SU-DHL-6 (cell line): ENCODE measurements around the gene FIBCD1.

Experiments
- H2AFZ ChIP-seq: fragments of 200-600 bp; sonication (generic); 2 replicates; pipeline ENCODE4 v1.6.1; 2014; ENCODE audit warnings: low read depth, mild to moderate bottlenecking, moderate library complexity, mixed read lengths, antibody characterized with exemption, low read length; ENCODE audit not compliant: severe bottlenecking
- H3F3A ChIP-seq: fragments of 200-600 bp; shearing (Covaris generic); 2 replicates; pipeline ENCODE4 v1.6.0; 2016; ENCODE audit warnings: antibody characterized with exemption, mild to moderate bottlenecking; ENCODE audit not compliant: insufficient read depth
- H3K27ac ChIP-seq: fragments of 200-600 bp; sonication (generic); 2 replicates; pipeline ENCODE4 v1.5.1; 2016; ENCODE audit warnings: low read depth, mild to moderate bottlenecking, low read length, moderate library complexity, mixed read lengths
- H3K27me3 ChIP-seq: fragments of 200-600 bp; sonication (generic), shearing (Covaris generic); 2 replicates; pipeline ENCODE4 v1.6.0; 2014; ENCODE audit warnings: mild to moderate bottlenecking, low read length
- H3K36me3 ChIP-seq: fragments of 200-600 bp; sonication (generic); 2 replicates; pipeline ENCODE4 v1.6.1; 2014; ENCODE audit warnings: mild to moderate bottlenecking, low read length, mixed read lengths
- H3K4me2 ChIP-seq: fragments of 300-600, 200-600 bp; shearing (Covaris generic), sonication (generic); 2 replicates; pipeline ENCODE4 v1.6.0; 2014; ENCODE audit warnings: low read length, low read depth, mild to moderate bottlenecking; ENCODE audit not compliant: poor library complexity, severe bottlenecking
- H3K4me3 ChIP-seq: fragments of 200-600 bp; sonication (generic); 2 replicates; pipeline ENCODE4 v1.5.1; 2014; ENCODE audit warnings: antibody characterized with exemption, low read length, mild to moderate bottlenecking, mixed read lengths; ENCODE audit not compliant: insufficient read depth, poor library complexity, severe bottlenecking
- H3K79me2 ChIP-seq: fragments of 200-600 bp; sonication (generic); 2 replicates; pipeline ENCODE4 v1.6.1; 2014; ENCODE audit warnings: mild to moderate bottlenecking, low read length, moderate library complexity; ENCODE audit not compliant: insufficient read depth
- H3K9ac ChIP-seq: fragments of 200-600 bp; sonication (generic); 2 replicates; pipeline ENCODE4 v1.7.0; 2014; ENCODE audit warnings: mild to moderate bottlenecking, low read length
- H3K9me2 ChIP-seq: fragments of 200-600 bp; sonication (generic); replicated peaks from 2 replicates; pipeline ENCODE4 v1.6.1; 2014; ENCODE audit warnings: low read length; ENCODE audit not compliant: insufficient read depth
- H3K9me3 ChIP-seq: fragments of 200-600 bp; sonication (generic); 2 replicates; pipeline ENCODE4 v1.6.1; 2014; ENCODE audit warnings: low read length, mixed read lengths; ENCODE audit not compliant: insufficient read depth
- H4K20me1 ChIP-seq: fragments of 200-600 bp; sonication (generic); 2 replicates; pipeline ENCODE4 v1.6.1; 2014; ENCODE audit warnings: low read depth, mild to moderate bottlenecking, antibody characterized with exemption, low read length, moderate library complexity, mixed read lengths
- CTCF ChIP-seq: fragments of 200-600 bp; sonication (generic); IDR thresholded peaks from one replicate; pipeline ENCODE4 v1.5.1; 2017; ENCODE audit warnings: antibody characterized with exemption, mild to moderate bottlenecking, low read length, moderate library complexity; ENCODE audit not compliant: insufficient read depth, poor library complexity, severe bottlenecking
- EZH2phosphoT487 ChIP-seq: fragments of 200-600 bp; sonication (generic), shearing (Covaris generic); conservative IDR thresholded peaks from 2 replicates; pipeline ENCODE4 v1.6.1; 2018; ENCODE audit warnings: mild to moderate bottlenecking, antibody characterized with exemption, low read length, moderate library complexity, mixed read lengths

FIBCD1 gene

GRCh38 chr9:130920233-130920632, 18.8 kb downstream of the FIBCD1 start:
- H3K27ac ChIP-seq: no peak overlapping the region
- no peak overlapping the region for H2AFZ ChIP-seq
- TF ChIP-seq CTCF: no peak
- TF ChIP-seq EZH2phosphoT487: no peak
- no peaks in the 10 kb centered on the region for H3K27me3 ChIP-seq
- H3K9ac ChIP-seq: no peak overlapping the region
- H3K36me3 ChIP-seq: no peaks in the 10 kb centered on the region
- no peak overlapping the region for H3K4me3 ChIP-seq
- no peaks in the 10 kb centered on the region for H3F3A ChIP-seq
- no peaks in the 10 kb centered on the region for H3K79me2 ChIP-seq
- H4K20me1 ChIP-seq: no peaks in the 10 kb centered on the region; the same call in 1 of the 2 replicates
- no peaks in the 10 kb centered on the region for H3K9me2 ChIP-seq
- no peak overlapping the region for H3K4me2 ChIP-seq
- H3K9me3 ChIP-seq: no peaks in the 10 kb centered on the region

GRCh38 chr9:130919559-130920145, 19.4 kb downstream of the FIBCD1 start:
- TF ChIP-seq EZH2phosphoT487 (no peak), CTCF (no peak)
- Histone ChIP-seq H2AFZ (no peak overlapping the region), H3K9me3 (no peaks in the 10 kb centered on the region), H3K9me2 (no peaks in the 10 kb centered on the region), H3K27ac (no peak overlapping the region), H3K4me2 (no peak overlapping the region), H3K79me2 (no peaks in the 10 kb centered on the region), H3K36me3 (no peaks in the 10 kb centered on the region), H4K20me1 (no peaks in the 10 kb centered on the region; the same call in 1 of the 2 replicates), H3F3A (no peaks in the 10 kb centered on the region), H3K9ac (no peak overlapping the region), H3K4me3 (no peak overlapping the region), H3K27me3 (no peaks in the 10 kb centered on the region)

GRCh38 chr9:130918826-130919558, 20.1 kb downstream of the FIBCD1 start:
- Histone ChIP-seq H3K4me3 (no peak overlapping the region), H3F3A (no peaks in the 10 kb centered on the region), H3K9ac (no peak overlapping the region), H3K36me3 (no peaks in the 10 kb centered on the region), H3K9me2 (no peaks in the 10 kb centered on the region), H3K27ac (no peak overlapping the region), H3K4me2 (no peak overlapping the region), H3K9me3 (no peaks in the 10 kb centered on the region), H3K27me3 (no peaks in the 10 kb centered on the region), H3K79me2 (no peaks in the 10 kb centered on the region), H4K20me1 (no peaks in the 10 kb centered on the region; the same call in 1 of the 2 replicates), H2AFZ (no peak overlapping the region)
- TF ChIP-seq EZH2phosphoT487: no peak
- no peak for TF ChIP-seq CTCF
